ENCODE measurements around the gene ASXL2.
"Not testable (repeated sequence)": the region's sequence is repeated elsewhere in the genome, so short reads cannot be mapped to it uniquely, and the experiment has no call there.

Gene ASXL2

GRCh38 chr2:25742501-25742900 is 135.8 kb downstream of the ASXL2 start:
- in situ Hi-C loops (cut with HindIII; ENCODE audit: low sequenced_read_pairs) = no loop called here

GRCh38 chr2:25740810-25741381 is 137.4 kb downstream of the ASXL2 start:
- in situ Hi-C loops (cut with HindIII; ENCODE audit: low sequenced_read_pairs) = no loop called here

- in situ Hi-C loops (cut with HindIII; ENCODE audit: low sequenced_read_pairs) = no loop called here
These were observed 139.6 kb downstream of the ASXL2 start for GRCh38 chr2:25738383-25739343.

- in situ Hi-C loops (cut with HindIII; ENCODE audit: low sequenced_read_pairs) = no loop called here
These were observed 141.3 kb downstream of the ASXL2 start for GRCh38 chr2:25736899-25737515.

DNA sequence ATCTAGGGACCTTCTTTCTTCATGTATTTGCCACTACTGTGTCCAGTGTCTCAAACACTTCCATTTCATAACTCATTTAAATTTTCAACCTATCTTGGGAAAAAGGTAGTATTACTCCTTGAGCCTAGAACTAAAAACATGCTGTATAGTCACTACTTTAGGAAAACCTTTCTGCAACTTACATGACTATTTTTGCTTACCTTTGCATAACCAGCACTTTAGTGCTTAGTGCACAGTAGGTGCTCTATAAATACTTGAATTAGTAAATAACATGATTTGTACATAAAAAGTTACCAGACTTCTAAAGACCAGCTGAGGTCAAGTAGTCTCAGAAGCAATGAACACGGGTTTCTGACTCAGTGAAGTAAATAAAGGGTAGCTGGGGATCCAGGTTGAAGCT is 142.5 kb downstream of the ASXL2 start:
- in situ Hi-C loops (cut with HindIII; ENCODE audit: low sequenced_read_pairs) = no loop called here

- in situ Hi-C loops (cut with HindIII; ENCODE audit: low sequenced_read_pairs) = no loop called here
These were observed 149.7 kb downstream of the ASXL2 start for GRCh38 chr2:25728559-25728958.

DNA sequence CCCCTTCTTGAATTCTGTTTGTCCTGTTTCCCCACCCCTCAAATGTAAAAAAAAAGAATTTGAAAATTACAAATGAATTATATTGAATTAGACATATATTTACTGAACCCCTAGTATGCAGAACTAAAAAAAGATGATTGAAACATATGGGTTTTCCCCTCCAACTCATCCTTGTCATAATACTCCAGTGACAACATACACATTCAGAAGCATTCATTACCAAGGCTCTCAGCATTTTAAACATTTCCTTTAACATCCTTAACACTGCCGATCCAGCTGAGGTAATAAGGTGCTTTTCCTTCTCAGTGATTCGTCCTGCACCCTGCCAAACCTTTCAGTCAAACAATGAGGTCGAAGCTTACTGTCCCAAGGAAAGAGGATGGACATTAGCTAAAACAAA is 151.8 kb downstream of the ASXL2 start:
- in situ Hi-C loops (cut with HindIII; ENCODE audit: low sequenced_read_pairs) = no loop called here

DNA sequence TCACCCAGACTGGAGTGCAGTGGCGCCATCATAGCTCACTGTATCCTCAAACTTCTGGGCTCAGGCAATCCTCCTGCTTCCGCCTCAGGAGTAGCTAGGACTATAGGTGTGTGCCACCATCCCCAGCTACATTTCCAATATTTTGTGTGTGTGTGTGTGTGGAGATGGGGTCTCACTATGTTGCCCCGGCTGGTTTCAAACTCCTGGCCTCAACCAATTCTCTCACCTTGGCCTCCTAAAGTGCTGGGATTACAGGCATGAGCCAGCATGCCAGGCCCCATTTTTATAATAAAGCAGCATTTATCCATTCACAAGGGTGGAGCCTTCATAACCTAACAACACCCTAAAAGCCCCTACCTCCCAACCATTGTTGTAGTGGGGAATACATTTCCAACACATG is 152.4 kb downstream of the ASXL2 start:
- in situ Hi-C loops (cut with HindIII; ENCODE audit: low sequenced_read_pairs) = no loop called here

DNA sequence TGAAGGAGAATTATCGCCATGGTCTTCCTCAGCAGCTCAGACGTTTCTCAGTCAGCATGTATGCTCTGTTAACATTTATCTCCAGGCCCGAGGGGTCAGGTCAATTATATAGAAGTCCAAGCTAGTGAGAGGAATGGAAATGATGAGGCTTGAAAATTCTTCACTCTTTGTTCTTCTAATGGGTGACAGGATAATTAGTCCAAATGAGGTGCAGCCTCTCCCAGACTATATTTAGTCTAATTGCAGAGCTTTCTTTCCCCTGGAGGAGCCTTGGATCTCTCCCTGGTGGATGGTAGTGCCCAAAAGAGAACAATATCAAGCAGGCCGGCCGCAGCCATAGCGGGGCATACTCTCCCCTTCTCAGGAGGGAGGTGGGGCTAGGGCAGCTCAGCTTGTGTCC is 153.5 kb downstream of the ASXL2 start:
- in situ Hi-C loops (cut with HindIII; ENCODE audit: low sequenced_read_pairs) = no loop called here

GRCh38 chr2:25722224-25722623 is 156.1 kb downstream of the ASXL2 start:
- in situ Hi-C loops (cut with HindIII; ENCODE audit: low sequenced_read_pairs) = no loop called here

GRCh38 chr2:25720575-25720974 is 157.7 kb downstream of the ASXL2 start:
- in situ Hi-C loops (cut with HindIII; ENCODE audit: low sequenced_read_pairs) = no loop called here

- in situ Hi-C loops (cut with HindIII; ENCODE audit: low sequenced_read_pairs) = no loop called here
These were observed 163.5 kb downstream of the ASXL2 start for GRCh38 chr2:25714740-25715139.

DNA sequence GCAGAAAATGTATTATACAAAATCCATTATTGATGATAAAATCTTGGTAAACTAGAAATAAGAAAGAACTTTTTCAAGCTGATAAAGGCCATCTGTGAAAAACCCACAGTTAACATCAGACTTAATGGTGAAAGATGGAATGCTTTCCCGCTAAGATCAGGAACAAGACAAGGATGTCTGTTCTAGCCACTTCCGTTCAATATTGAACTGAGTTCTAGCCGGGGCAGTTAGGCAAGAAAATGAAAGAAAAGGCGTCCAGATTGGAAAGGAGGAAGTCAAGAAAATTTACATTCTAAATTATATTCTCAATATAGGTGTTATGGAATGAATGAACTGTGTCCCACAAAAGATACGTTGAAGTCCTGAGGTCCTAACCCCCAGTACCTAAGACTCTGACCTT is 165.8 kb downstream of the ASXL2 start:
- in situ Hi-C loops (cut with HindIII; ENCODE audit: low sequenced_read_pairs) = no loop called here

DNA sequence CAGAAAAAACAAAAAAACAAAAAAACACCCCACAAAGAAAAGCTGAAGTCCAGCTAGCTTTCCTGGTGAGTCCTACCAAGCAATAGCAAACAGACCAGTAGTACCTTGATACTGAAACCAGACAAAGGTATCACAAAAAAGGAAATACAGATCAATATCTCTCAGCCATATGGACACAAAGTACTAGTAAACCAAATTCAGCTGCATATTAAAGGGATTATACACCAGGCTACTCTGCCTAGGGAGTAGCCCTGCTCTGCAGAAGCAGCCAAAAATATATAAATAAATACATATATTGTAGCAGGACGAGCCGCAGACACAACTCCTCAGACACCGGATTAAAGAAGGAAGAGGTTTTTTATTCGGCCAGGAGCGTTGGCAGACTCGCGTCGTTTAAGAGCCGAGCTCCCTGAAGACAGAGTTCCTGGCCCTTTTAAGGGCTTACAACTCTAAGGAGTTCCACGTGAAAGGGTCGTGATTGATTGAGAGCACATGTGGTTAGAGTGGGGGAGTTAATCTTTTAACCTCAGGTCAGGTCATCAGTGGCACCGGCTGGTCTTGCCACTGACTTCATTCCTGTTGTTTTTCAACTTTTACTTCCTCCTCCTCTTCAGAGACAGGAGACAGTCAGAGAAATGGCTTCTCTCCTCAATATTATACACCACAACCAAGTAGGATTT is 166.5 kb downstream of the ASXL2 start:
- in situ Hi-C loops (cut with HindIII; ENCODE audit: low sequenced_read_pairs) = no loop called here

DNA sequence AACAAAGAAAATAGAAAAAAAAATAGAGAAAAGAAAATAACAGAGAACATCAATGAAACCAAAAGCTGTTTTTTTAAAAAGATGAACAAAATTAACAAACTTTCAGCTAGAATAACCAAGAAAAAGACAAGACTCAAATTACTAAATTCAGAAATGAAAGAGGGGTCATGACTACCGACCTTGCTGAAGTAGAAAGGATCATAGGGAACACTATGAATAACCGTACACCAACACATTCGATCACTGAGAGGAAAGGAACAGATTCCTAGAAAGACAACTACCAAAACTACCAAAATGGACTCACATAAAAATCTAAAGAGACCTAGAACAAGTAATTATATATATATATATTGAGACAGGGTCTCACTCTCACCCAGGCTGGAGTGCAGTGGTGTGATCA is 167.5 kb downstream of the ASXL2 start:
- in situ Hi-C loops (cut with HindIII; ENCODE audit: low sequenced_read_pairs) = no loop called here

- in situ Hi-C loops (cut with HindIII; ENCODE audit: low sequenced_read_pairs) = no loop called here
These were observed 168.9 kb downstream of the ASXL2 start for GRCh38 chr2:25709349-25709748.

DNA sequence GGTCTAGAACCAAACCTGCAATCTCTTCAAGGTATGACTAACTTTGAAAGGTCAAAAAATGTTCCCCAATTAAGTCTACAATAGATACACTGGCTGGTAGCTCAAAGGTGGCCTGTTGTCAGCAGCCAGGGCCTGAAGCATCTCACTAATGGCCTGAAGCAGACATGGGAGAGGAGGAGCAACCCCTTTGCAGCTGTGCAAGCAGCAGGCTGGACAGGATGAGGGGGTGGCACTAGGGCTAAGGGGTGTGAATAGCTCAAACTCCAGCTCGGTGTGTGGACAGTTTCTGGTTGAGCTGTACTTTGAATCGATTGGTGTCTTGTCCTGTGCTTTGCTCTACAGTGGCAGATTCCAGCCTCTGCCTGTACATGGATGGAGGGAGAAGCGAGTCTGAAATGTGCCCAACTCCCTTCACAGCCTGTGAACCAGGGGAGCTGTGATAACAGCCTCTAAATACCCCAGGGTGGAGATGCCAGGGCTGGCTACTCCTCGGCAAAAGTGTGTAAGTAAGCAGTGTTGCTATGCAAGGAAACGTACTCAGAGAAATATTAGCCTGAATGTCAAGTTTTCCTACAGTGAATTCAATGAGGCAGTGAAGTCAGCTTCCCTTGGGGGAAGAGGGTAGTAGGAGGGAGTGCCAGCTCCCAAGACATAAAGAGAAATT is 170.2 kb downstream of the ASXL2 start:
- in situ Hi-C loops (cut with HindIII; ENCODE audit: low sequenced_read_pairs) = no loop called here

DNA sequence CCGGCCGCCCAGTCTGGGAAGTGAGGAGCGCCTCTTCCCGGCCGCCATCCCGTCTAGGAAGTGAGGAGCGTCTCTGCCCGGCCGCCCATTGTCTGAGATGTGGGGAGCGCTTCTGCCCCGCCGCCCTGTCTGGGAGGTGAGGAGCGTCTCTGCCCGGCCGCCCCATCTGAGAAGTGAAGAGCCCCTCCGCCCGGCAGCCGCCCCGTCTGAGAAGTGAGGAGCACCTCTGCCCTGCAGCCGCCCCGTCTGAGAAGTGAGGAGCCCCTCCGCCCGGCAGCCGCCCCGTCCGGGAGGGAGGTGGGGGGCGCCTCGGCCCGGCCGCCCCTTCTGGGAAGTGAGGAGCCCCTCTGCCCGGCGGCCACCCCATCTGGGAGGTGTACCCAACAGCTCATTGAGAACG is 172.7 kb downstream of the ASXL2 start:
- in situ Hi-C loops (cut with HindIII; ENCODE audit: low sequenced_read_pairs) = not testable (repeated sequence)

GRCh38 chr2:25701801-25702200 is 176.5 kb downstream of the ASXL2 start:
- in situ Hi-C loops (cut with HindIII; ENCODE audit: low sequenced_read_pairs) = no loop called here

DNA sequence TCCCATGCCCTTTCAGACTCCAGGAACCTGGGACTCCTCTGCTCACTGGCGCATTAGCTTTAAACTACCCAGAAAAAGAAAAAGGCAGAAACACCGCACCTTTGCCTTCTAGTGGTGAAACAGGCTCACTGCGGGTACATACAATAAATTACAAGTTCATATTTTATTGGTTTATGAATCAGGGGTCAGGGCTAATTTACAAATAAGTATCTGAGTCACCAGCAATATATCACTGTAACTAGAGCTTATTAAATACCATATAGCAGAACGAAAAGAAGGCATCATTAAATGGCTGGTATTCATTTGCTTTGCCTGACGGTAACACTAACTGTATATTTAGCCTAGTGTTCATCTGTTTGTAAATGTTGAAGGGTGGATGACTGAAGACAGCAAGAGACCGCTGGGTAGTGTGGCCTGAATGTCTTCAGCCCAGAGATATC is 178.0 kb downstream of the ASXL2 start:
- in situ Hi-C loops (cut with HindIII; ENCODE audit: low sequenced_read_pairs) = no loop called here

DNA sequence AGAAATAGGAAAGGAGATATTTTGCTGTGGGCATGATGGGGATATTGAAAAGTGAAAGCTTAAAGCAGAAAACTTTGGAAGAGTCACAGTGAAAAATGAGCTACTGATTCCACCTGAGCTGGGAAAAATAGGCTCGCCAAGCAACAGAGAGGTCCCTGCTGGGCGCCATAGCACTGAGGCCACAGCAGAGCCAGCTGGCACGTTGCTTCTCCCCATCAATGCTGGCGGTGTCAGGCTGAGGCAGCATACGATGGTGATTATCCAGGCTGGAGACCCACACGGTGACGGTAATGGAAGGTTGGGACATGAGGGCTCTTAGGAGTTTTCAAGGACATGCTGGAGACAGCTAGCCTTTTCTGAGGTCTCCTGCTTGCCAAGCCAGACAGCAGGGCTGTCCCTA is 179.1 kb downstream of the ASXL2 start:
- in situ Hi-C loops (cut with HindIII; ENCODE audit: low sequenced_read_pairs) = no loop called here

Data from endothelial cell of hepatic sinusoid (primary cell).